Astrocyte (in vitro differentiated cells and primary cell): Measurements from ENCODE around the gene CRTAP.

Experiments used
- CTCF ChIP-seq: IDR thresholded peaks from 2 replicates; pipeline ENCODE4 v1.5.1; 2011; ENCODE audit warnings: low read depth, mild to moderate bottlenecking, inconsistent platforms, low read length, moderate library complexity; ENCODE audit not compliant: insufficient read depth
- EZH2 ChIP-seq: IDR thresholded peaks from 2 replicates; pipeline ENCODE4 v1.6.1; 2012; ENCODE audit warnings: mild to moderate bottlenecking, low read length, inconsistent platforms; ENCODE audit not compliant: insufficient read depth

- TF ChIP-seq CTCF (no peak), EZH2 (no peak)
Observed at GRCh38 chr3:33071946-33072345, 41.9 kb upstream of the CRTAP start.
